Left cardiac atrium (tissue), 4 donors: ENCODE measurements around the gene SIAH1. TPM values are rescaled to one million over a fixed set of nuclear protein-coding genes. Genes with fewer than 3 reads are reported as not detected.
"Not testable (repeated sequence)": the region's sequence is repeated elsewhere in the genome, so short reads cannot be mapped to it uniquely, and the experiment has no call there.

Experiments
- ATAC-seq, 2 donors: fragments of 200-7000 bp; cut with Tn5 transposase; one replicate each; pipeline ENCODE4 v1.9.1; 2020; ENCODE audit warnings: mild to moderate bottlenecking in 2 of 2, moderate library complexity in 2 of 2
- DNase-seq: peaks from one replicate; pipeline ENCODE4 v3.0.0-alpha.2; 2020
- intact Hi-C, 2 donors: fragments of 100-400 bp; cut with DNase I; formaldehyde crosslinking; loops; one replicate each; pipeline versions ENCODE4 v1.14.1 to v1.15.1; 2022 to 2023
- total RNA-seq, 2 donors: library from RNA; stranded (reverse); fragmentation: NEBNext Ultra II Directional; extraction: Animal tissue kit (Norgen Biotek cat#: 25700); gene quantifications; one replicate each; pipeline ENCODE4 v1.2.1, GENCODE V29; 2021
- donor health status: DM: no; HTN: yes; CAD: no.
- donor health status: DM: no; HTN: yes; CAD: no; lungs with severe emphysema.
- donor health status: DM: yes; HTN: yes; CAD: no.
- donor health status: Dilated cardiomyopathy.

SIAH1 gene
- total RNA-seq, 2 donors from 2014 or later = 11.6 to 18.0 TPM

DNA sequence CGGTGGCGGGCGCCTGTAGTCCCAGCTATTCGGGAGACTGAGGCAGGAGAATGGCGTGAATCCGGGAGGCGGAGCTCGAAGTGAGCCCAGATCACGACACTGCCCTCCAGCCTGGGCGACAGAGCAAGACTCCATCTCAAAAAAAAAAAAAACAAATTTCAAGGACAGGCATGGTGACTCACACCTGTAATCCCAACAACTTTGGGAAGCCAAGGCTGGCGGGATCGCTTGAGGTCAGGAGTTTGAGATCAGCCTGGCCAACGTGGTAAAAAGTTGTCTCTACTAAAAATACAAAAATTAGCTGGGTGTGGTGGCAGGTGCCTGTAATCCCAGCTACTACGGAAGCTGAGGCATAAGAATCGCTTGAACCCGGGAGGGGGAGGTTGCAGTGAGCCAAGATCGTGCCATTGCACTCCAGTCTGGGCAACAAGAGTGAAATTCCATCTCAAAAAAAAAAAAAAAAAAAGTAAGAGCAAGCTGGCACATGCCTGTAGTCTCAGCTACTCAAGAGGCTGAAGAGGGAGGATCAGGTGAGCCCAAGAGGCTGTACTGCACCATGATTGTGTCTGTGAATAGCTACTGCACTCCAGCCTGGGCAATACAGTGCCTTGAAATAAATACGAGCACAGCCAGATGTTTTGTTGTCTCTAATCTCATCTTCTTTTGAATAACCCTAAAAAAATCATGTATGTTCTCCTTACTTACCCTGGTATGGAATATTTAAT is 14.4 kb downstream of the SIAH1 start:
- DNase-seq, intact Hi-C loops, ATAC-seq: not testable (repeated sequence)

DNA sequence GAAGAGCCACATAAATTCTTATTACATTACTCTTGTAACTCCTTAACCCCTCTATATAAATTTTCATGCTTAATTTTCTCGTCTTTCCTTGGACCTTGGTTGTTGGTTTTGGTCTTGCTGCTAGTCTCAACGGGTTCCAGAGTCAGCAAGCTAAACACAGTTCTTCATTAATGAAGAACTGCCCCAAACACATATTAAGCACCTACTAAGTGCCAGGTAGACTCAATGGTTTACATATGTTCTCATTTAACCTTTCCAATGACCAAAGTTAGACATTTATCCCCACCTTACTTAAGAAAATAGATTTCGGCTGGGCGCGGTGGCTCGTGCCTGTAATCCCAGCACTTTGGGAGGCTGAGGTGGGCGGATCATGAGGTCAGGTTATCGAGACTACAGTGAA is 15.0 kb downstream of the SIAH1 start:
- DNase-seq = no peak
- no peak for ATAC-seq
- intact Hi-C loops = no loop called here

DNA sequence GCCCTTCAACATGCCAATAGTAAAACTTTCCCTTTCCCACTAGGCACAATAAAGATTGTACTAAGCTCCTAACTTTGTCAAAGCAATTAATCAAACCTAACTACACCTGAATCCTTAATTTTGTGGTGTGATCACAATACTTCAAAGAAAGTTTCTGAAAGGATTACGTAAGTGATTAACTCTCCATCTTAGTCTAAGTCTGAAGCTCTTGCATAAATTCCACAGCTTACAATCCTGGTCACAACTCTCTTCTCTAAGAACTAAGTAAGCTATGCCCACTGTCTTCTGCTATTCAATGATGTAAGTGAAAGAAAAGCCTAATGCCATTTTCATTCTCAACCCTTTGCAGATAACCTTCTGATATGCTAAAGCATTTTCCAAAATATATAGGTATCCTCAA is 15.4 kb downstream of the SIAH1 start:
- intact Hi-C loops = loop anchor here in 1 of 2 donors (10.0 kb wide), 1 partner anchor 165 kb away; no protein-coding TSS in a partner anchor
- DNase-seq = no peak
- no peak for ATAC-seq

DNA sequence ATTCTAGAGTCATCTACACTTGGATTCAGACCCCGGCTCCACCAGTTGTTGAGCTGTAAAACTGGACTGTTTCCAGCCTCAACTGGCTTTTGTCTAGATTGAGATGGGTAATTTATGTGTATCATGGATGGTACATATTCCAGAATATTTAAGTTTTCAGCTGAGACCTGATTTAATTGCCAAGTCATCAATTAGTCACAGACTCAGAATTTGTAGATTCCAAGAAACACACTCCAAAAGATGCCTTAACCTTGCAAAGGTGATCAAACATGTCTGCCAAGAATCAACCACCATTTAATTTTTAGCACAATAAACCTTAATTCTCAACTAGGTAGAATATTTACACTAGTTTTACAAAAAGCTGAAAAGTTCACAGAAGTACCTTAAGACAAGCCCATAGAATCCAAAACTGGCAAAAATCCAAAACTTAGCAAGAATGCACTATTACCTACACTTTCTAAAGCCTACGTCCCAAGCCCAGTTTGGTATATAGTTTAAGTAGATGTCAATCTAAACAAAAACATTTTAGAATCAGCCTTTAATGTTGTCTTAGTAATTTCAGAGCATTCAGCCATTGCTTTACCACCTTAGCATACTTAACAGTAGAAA is 17.7 kb downstream of the SIAH1 start:
- no peak for ATAC-seq
- intact Hi-C loops = loop anchor here in 1 of 2 donors (10.0 kb wide), 1 partner anchor 167 kb away; no protein-coding TSS in a partner anchor
- DNase-seq = no peak

DNA sequence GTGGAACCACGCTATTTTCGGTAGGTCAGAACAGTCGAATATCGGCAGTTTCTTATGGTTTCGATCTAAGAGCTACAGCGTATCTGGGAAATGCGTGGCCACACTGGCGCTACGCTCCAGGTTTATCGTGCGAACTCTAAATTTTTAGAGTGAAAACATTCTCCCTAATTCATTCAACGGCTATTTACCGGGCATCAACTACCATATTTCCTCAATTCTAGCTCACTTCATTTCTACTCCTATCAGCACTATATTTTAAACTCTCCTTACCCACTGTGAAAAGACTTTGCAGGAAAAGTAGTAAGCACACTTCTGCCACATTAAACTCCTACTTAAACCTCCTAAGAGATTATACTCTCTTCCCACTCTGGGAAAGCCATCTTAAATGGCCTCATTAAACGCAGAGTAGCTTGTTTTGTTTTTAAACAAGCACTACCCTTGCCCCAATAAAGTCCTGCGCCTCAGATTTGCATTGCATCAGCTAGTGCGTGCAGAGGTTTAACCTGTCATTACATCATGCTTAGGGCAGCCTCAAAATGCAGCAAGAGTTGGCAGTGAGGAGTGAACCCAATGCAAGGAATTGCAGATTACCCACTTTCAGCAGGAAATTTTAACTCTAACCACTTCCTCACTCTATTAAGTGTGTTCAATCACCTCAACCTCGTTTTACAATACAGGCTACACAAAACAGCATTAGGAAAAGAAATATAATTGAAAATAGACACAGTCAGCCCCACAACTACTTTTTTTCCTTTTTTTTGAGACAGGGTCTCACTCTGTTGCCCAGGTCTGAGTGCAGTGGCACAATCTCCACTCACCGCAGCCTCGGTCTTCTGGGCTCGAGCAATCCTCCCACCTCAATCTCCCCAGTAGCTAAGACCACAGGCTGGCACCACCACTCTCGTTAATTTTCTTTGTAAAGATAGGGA is 18.8 kb downstream of the SIAH1 start:
- DNase-seq (no peak), ATAC-seq (peak; percentile 53 to 68)
- intact Hi-C loops = loop anchor here in 1 of 2 donors (10.0 kb wide), 1 partner anchor 168 kb away; no protein-coding TSS in a partner anchor

DNA sequence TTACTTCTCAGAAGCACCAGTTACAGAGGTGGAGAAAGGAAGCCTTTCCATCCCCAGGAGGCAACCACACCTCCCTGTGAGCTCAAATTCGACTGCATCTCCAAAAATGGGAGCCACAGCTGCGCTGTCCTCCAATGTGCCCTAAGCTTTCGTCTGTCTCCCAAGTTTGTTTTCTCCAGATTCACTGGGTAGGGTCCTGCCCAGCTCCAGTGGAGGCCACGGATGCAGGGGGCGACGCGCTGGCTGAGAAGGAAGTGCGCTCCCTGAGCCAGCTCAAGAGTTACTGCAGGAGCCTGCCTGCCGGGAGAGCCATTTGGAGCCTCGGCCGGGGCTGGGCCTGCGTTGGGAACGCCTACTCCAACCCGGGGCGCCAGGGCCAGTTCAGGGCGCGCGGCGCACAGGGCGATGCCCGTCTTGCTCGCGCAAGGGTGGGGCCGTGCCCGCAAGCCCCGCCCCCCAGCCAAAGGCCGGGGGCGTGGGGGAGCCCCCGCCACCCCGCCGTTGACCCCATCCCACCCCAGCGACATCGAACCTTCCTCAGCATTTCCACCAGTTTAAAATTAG is 19.5 kb downstream of the SIAH1 start:
- peak; percentile 98 to 99 for ATAC-seq
- intact Hi-C loops = loop anchor here in 1 of 2 donors (10.0 kb wide), 1 partner anchor 169 kb away; no protein-coding TSS in a partner anchor
- peak; percentile 93 for DNase-seq

DNA sequence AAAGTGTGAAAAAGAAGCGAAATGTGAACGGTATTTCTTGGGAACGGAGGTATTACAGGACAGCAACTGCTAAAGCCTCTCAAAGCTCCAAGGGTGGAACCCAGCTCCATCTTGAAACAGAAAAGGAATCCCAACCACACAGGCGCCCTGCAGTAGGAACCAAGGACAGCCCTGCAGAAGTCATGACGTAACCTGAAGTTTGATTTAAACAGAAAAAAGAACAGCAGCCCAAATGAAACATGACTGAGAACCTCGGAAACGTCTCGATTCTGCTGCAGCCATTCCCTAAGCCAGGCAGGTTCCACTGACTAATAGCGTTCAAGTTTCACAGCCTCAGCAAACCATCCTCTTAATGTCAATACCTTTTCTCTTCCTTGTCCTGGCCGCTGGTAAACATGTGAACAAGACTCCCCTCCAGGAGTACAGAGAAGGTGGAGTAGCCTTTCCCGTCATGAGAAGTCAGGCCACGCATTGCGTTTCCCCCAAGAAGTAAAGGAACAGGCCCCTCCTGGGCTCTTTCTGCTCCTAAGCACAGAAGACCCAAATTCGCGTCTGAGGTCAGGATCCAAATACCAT is 20.1 kb downstream of the SIAH1 start:
- DNase-seq (no peak), ATAC-seq (peak in 1 of 2 donors; percentile 1)
- intact Hi-C loops = loop anchor here in 1 of 2 donors (10.0 kb wide), 1 partner anchor 170 kb away; no protein-coding TSS in a partner anchor

DNA sequence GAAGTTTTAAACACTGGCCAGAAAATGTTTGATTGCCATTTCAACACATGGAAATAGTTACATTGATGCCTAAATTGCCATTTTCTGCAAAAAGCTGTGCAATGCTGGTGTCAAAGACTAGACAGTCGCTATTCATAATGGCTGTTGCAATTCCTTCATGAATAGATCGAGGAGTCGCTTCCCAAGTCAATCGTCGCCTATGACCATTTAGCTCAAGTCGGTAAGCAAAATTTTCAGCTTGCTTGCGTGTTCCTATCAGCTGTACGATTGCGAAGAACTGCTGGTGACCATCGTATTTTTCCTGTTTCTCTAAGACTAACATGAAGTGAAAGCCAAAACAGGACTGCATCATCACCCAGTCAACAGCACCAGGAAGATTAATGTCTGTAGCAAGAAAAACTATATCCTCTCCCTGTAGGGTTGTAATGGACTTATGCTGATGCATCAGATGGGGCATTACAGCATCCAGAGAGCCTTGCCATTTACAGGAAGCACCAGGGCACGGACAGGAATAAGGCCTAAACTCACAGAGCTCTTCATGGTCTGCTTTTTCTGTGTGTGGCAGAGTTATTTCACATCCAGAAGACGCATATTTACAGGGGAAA is 23.6 kb downstream of the SIAH1 start:
- DNase-seq = no peak
- ATAC-seq = no peak
- intact Hi-C loops = loop anchor here in 1 of 2 donors (10.0 kb wide), 1 partner anchor 173 kb away; no protein-coding TSS in a partner anchor

DNA sequence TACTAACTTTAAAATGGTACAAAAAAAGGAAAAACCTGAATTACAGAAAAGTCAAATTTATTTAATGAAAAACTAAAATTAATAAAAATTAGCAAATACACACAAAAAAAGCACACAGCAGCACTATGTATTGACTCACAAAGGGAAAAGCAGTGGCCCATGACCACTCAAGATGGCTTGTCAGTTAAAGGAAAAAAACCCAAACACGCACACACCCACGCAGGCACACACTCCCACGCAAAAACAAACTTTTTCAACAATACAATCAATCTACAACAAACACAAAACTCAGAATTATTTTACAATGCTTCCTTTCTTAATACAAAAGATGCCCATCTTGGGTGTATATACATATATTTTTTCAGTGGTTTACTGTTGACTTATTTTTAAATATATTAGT is 24.2 kb downstream of the SIAH1 start:
- intact Hi-C loops = loop anchor here in 1 of 2 donors (10.0 kb wide), 1 partner anchor 174 kb away; no protein-coding TSS in a partner anchor
- ATAC-seq = no peak
- DNase-seq = no peak

DNA sequence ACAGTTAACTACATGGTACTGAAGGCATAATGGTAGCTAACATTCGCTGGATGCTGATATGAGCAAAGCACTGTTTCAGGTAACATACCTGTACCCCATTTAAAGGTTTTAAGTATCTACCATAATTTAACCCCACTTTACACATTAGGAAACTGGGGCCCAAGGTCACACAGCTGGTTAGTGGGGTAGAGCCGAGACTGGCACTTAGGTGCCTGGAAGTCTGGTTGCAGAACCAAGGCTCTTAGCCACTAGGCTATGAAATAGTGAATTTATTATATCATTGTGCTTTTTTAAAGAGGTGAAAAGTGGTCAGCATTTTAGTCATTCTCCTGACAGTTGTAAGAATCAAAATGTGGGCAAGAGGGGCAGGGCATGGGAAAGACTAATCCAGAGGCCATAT is 25.2 kb downstream of the SIAH1 start:
- intact Hi-C loops = loop anchor here in 1 of 2 donors (10.0 kb wide), 2 partner anchors 175 to 265 kb away; no protein-coding TSS in a partner anchor
- no peak for ATAC-seq
- DNase-seq = no peak

DNA sequence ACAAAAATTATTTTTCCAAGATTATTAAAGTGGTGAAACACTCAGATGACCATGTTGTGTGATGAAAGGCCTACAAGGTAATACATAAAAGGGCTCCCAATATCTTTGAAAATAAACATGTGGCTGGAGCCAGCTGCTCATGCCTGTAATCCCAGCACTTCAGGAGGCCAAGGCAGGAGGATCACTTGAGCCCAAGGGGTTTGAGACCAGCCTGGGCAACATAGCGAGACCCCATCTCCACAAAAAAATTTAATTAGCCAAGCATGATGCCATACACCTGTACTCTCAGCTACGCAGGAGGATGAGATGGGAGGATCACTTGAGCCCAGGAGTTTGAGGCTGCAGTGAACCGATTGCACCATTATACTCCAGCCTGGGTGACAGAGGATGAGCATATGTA is 26.8 kb downstream of the SIAH1 start:
- no peak for DNase-seq
- intact Hi-C loops = loop anchor here in 1 of 2 donors (10.0 kb wide), 1 partner anchor 266 kb away; no protein-coding TSS in a partner anchor
- no peak for ATAC-seq

DNA sequence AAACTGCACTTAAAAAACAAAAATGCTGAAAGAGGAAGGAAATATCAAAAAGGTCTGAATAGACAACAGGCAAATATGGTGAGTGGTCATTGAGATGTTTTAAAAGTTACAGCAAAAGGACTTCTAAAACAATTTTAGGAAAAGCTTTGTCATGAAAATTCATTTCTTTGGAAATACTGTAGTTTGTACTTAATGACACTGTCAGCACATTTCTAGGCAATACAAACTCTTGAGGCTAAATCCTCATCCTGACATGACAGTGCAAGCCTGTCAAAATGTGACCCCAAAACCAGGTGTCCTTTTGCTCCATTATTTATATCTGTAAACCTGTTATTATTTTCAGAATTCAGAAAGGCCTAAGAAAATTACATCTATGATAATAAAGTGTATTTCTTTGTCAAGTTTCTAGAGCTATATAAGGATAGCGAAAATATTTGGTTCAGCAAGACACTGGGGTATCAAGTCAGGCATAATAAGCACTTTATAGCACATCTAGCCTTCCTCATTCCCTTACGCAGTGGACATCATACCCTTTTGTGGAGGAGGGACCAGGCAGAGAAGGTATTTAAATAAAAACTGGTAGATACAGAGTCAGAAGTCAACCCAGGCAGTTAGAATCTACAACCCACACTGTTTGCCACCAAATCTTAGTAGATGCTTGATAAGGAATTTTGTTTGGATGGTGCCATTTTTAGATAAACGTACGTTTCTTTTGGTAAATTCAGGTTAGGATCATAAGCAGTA is 28.4 kb downstream of the SIAH1 start:
- intact Hi-C loops = loop anchor here in 1 of 2 donors (10.0 kb wide), 1 partner anchor 268 kb away; no protein-coding TSS in a partner anchor
- DNase-seq (no peak), ATAC-seq (no peak)

DNA sequence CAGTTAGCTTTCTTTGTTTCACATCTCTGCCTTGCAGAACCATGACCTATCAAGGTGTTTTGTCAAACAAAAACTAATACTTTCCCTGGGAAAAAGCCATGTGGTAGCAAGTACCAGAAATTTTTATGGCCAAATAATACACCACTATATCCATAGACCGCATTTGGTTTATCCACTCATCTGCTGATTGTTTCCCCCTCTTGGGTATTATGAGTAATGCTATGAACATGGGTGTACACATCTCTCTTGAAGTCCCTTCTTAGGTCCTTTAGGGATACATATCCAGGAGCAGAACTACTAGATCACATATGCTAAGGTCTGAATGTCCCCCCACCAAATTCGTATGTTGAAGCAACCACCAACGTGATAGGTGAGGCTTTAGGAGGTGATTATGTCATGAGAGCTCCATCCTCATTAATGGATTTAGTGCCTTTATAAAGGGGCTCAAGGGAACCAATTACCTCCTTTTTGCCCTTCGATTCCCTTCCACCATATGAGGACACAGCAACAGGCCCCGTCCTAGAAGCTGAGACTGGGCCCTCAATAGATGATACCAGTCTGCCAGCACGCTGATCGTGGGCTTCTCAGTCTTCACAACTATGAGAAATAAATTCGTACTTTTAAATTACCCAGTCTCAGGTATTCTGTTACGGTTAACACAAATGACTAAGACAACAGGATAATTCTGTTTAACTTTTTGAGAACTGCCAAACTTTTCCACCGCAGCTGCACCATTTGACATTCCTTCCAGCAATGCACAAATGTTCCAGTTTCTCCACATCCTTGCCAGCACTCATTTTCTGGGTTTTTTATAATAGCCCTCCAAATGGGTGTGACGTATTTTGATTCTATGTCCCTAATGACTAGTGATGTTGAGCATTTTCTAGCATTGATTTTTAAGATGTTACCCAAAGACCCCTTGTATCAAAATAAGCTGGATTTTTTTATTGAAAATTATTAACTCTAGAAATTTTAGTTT is 30.0 kb downstream of the SIAH1 start:
- DNase-seq = no peak
- intact Hi-C loops = loop anchor here (5.0 to 10.0 kb wide), 2 partner anchors 187 to 270 kb away; no protein-coding TSS in a partner anchor
- ATAC-seq = no peak

DNA sequence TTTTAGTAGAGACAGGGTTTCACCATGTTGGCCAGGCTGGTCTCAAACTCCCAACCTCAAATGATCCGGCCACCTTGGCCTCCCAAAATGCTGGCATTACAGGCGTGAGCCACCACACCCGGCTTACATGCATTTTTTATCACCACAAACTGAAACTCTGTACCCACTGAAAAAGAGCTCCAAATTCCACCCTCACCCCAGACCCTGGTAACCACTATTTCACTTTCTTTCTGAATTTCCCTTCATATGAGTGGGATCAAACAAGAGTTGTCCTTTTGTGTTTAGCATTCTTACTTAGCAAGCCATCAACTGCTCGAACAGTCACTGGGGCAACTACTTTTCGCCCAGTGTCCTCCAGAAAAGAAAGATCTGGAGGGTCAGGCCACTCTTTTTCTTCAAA is 30.8 kb downstream of the SIAH1 start:
- intact Hi-C loops = loop anchor here (5.0 to 10.0 kb wide), 2 partner anchors 188 to 270 kb away; no protein-coding TSS in a partner anchor

DNA sequence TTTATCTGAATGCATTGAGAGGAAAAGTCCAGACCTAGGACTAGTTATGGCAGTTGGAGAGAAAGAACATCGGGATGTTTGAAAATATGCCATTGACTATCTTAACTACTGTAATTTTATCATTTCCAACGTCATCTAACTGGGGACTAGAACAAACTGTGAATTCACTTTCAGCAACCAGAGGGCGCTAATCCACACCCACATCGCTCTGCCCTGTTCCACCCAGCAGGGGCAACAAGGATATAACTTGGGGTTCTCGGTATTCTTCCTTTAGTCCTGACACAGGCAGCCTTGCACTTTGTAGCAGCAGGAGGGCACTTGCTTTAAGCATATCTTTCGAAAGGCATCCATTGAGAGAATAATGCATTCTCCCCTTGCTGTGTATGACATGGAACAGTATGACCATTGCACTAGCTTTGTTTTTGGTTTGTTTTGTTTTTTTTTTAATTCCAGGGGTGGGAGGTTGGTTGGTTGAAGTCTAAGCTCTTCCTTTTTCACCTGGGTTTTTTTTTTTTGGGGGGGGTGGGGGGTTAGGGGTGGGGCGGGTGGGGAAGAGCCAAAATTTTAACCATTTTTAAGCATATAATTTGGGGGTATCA is 31.5 kb downstream of the SIAH1 start:
- ATAC-seq (peak; percentile 85 to 88), DNase-seq (peak; percentile 58)
- intact Hi-C loops = loop anchor here (2.0 to 10.0 kb wide), 3 partner anchors 189 to 271 kb away; no protein-coding TSS in a partner anchor

More for the DNA sequence above, 30.8 kb downstream of the SIAH1 start:
- not testable (repeated sequence) for DNase-seq, ATAC-seq
